HEK293 (cell line): Measurements from ENCODE around the gene C20orf96.

ENCODE experiments used
- CTCF ChIP-seq: fragments of 450-650 bp; formaldehyde crosslinking; IDR thresholded peaks from 2 replicates; pipeline ENCODE4 v1.5.1; 2016; ENCODE audit warnings: missing biosample characterization, missing genetic modification characterization
- ZNF350 ChIP-seq: fragments of 450-650 bp; formaldehyde crosslinking; IDR thresholded peaks from 2 replicates; pipeline ENCODE4 v1.5.0; 2017; ENCODE audit warnings: missing biosample characterization, mild to moderate bottlenecking, missing genetic modification characterization

DNA sequence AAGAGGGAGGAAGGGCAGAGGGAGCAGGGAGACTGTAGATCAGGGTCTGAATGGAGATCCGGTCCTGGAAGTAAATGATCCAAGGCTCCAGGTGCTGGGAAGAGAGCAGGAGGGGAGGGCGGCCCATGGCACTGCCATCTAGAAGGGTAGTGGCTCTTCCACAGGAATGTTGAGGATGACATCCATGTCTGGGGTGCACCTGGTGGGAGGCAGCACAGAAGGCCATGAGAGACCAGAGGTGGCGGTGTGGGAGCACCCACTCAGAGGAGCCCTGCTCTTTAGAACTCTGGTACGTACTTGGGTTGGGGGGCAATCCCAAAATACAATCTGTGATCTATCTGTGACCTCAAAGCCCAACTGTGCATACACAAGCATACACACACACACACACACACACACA lies 19.5 kb downstream of the C20orf96 start:
- no peak for TF ChIP-seq ZNF350 (tag by site-specific recombination)
- TF ChIP-seq CTCF (tag by site-specific recombination) = no peak
